Measurements from ENCODE around the gene ZNF546.

Gene ZNF546

GRCh38 chr19:40057166-40057565, 60.3 kb downstream of the ZNF546 start:
- H2AK5ac ChIP-seq (ENCODE audit: low read length) = no peak overlapping the region
- H3K36me3 ChIP-seq (ENCODE audit: control insufficient read depth in 1 of 2, insufficient read depth in 2 of 2, low read length in 2 of 2) = no peaks in the 10 kb centered on the region
- no peak overlapping the region for H2BK5ac ChIP-seq (ENCODE audit: low read depth, low read length, poor library complexity)
- no peak overlapping the region for H4K8ac ChIP-seq (ENCODE audit: low read depth, low read length)
- no CpG with 5 or more reads among the region's 1 CpG for whole genome bisulfite sequencing (ENCODE audit: extremely low coverage, insufficient coverage, insufficient read length)
- no peaks in the 10 kb centered on the region for H3K9me3 ChIP-seq (ENCODE audit: insufficient read depth, low read depth, low read length)
- H2BK120ac ChIP-seq (ENCODE audit: insufficient read depth, low read length, poor library complexity) = no peak overlapping the region
- no peak overlapping the region for H3K27ac ChIP-seq (ENCODE audit: low read depth, low read length)
- no peak overlapping the region for H3K4me2 ChIP-seq (ENCODE audit: low read length)
- H3K4me1 ChIP-seq (ENCODE audit: control insufficient read depth in 1 of 2, insufficient read depth in 2 of 2, low read length in 2 of 2) = peaks cover 2 to 4% of the 10 kb centered on the region in 2 experiments
- H3K27me3 ChIP-seq (ENCODE audit: insufficient read depth, low read length) = no peaks in the 10 kb centered on the region
- no peak overlapping the region for H3K18ac ChIP-seq (ENCODE audit: low read length)
- no peak overlapping the region for H2AFZ ChIP-seq (ENCODE audit: insufficient read depth, low read length, poor library complexity)
- H3K4ac ChIP-seq (ENCODE audit: low read depth, low read length) = no peak overlapping the region
- H4K91ac ChIP-seq (ENCODE audit: low read depth, low read length) = no peak overlapping the region
- no peak overlapping the region for H4K12ac ChIP-seq (ENCODE audit: low read depth, low read length)
- H3K9ac ChIP-seq (ENCODE audit: low read length) = no peak overlapping the region
- H3K79me2 ChIP-seq (ENCODE audit: control insufficient read depth, insufficient read depth, low read length, poor library complexity) = peaks cover 5% of the 10 kb centered on the region
- no peak overlapping the region for H3K23ac ChIP-seq (ENCODE audit: low read length)
- peaks cover 5% of the 10 kb centered on the region for H3K79me1 ChIP-seq (ENCODE audit: low read length)
- DNase-seq = no peak
- no peak overlapping the region for H3K14ac ChIP-seq (ENCODE audit: low read length)
- no peak overlapping the region for H3K4me3 ChIP-seq (ENCODE audit: low read depth, low read length)
- H2BK12ac ChIP-seq (ENCODE audit: low read length) = no peak overlapping the region

- DNase-seq = no peak
- H3K4me3 ChIP-seq (ENCODE audit: low read depth, low read length) = no peak overlapping the region
- no peaks in the 10 kb centered on the region for H3K36me3 ChIP-seq (ENCODE audit: control insufficient read depth in 1 of 2, insufficient read depth in 2 of 2, low read length in 2 of 2)
- H3K14ac ChIP-seq (ENCODE audit: low read length) = no peak overlapping the region
- no peak overlapping the region for H2AK5ac ChIP-seq (ENCODE audit: low read length)
- H3K9ac ChIP-seq (ENCODE audit: low read length) = no peak overlapping the region
- no peak overlapping the region for H2BK120ac ChIP-seq (ENCODE audit: insufficient read depth, low read length, poor library complexity)
- H3K4ac ChIP-seq (ENCODE audit: low read depth, low read length) = no peak overlapping the region
- no peak overlapping the region for H4K8ac ChIP-seq (ENCODE audit: low read depth, low read length)
- no peak overlapping the region for H2BK5ac ChIP-seq (ENCODE audit: low read depth, low read length, poor library complexity)
- H3K9me3 ChIP-seq (ENCODE audit: insufficient read depth, low read depth, low read length) = no peaks in the 10 kb centered on the region
- H3K27me3 ChIP-seq (ENCODE audit: insufficient read depth, low read length) = no peaks in the 10 kb centered on the region
- no CpG with 5 or more reads among the region's 1 CpG for WGBS (ENCODE audit: extremely low coverage, insufficient coverage, insufficient read length)
- H3K23ac ChIP-seq (ENCODE audit: low read length) = no peak overlapping the region
- H4K91ac ChIP-seq (ENCODE audit: low read depth, low read length) = no peak overlapping the region
- no peak overlapping the region for H3K4me2 ChIP-seq (ENCODE audit: low read length)
- H3K4me1 ChIP-seq (ENCODE audit: control insufficient read depth in 1 of 2, insufficient read depth in 2 of 2, low read length in 2 of 2) = peaks cover 2 to 4% of the 10 kb centered on the region in 2 experiments
- peaks cover 5% of the 10 kb centered on the region for H3K79me1 ChIP-seq (ENCODE audit: low read length)
- H2BK12ac ChIP-seq (ENCODE audit: low read length) = no peak overlapping the region
- no peak overlapping the region for H2AFZ ChIP-seq (ENCODE audit: insufficient read depth, low read length, poor library complexity)
- no peak overlapping the region for H4K12ac ChIP-seq (ENCODE audit: low read depth, low read length)
- peaks cover 5% of the 10 kb centered on the region for H3K79me2 ChIP-seq (ENCODE audit: control insufficient read depth, insufficient read depth, low read length, poor library complexity)
- no peak overlapping the region for H3K18ac ChIP-seq (ENCODE audit: low read length)
- no peak overlapping the region for H3K27ac ChIP-seq (ENCODE audit: low read depth, low read length)
Observed at GRCh38 chr19:40059624-40060023, 62.8 kb downstream of the ZNF546 start.

GRCh38 chr19:40070058-40070457, 73.2 kb downstream of the ZNF546 start:
- peaks cover 0 to 11% of the 10 kb centered on the region in 2 experiments for H3K36me3 ChIP-seq (ENCODE audit: control insufficient read depth in 1 of 2, insufficient read depth in 2 of 2, low read length in 2 of 2)
- no peak overlapping the region for H2AK5ac ChIP-seq (ENCODE audit: low read length)

More at GRCh38 chr19:40070058-40070457, 73.2 kb downstream of the ZNF546 start:
- Histone ChIP-seq H3K27me3 (ENCODE audit: insufficient read depth, low read length) (no peaks in the 10 kb centered on the region), H4K8ac (ENCODE audit: low read depth, low read length) (no peak overlapping the region), H2AFZ (ENCODE audit: insufficient read depth, low read length, poor library complexity) (no peak overlapping the region), H3K4me3 (ENCODE audit: low read depth, low read length) (no peak overlapping the region), H3K14ac (ENCODE audit: low read length) (no peak overlapping the region), H3K23ac (ENCODE audit: low read length) (no peak overlapping the region), H3K79me1 (ENCODE audit: low read length) (no peaks in the 10 kb centered on the region), H4K12ac (ENCODE audit: low read depth, low read length) (no peak overlapping the region), H3K4ac (ENCODE audit: low read depth, low read length) (no peak overlapping the region), H2BK12ac (ENCODE audit: low read length) (no peak overlapping the region), H2BK120ac (ENCODE audit: insufficient read depth, low read length, poor library complexity) (no peak overlapping the region), H3K18ac (ENCODE audit: low read length) (no peak overlapping the region), H3K27ac (ENCODE audit: low read depth, low read length) (no peak overlapping the region), H2BK5ac (ENCODE audit: low read depth, low read length, poor library complexity) (no peak overlapping the region), H4K91ac (ENCODE audit: low read depth, low read length) (no peak overlapping the region), H3K79me2 (ENCODE audit: control insufficient read depth, insufficient read depth, low read length, poor library complexity) (no peaks in the 10 kb centered on the region), H3K9ac (ENCODE audit: low read length) (no peak overlapping the region), H3K4me2 (ENCODE audit: low read length) (no peak overlapping the region), H3K9me3 (ENCODE audit: insufficient read depth, low read depth, low read length) (no peaks in the 10 kb centered on the region), H3K4me1 (ENCODE audit: control insufficient read depth in 1 of 2, insufficient read depth in 2 of 2, low read length in 2 of 2) (no peaks in the 10 kb centered on the region)
- no peak for DNase-seq
- no CpG with 5 or more reads among the region's 1 CpG for WGBS (ENCODE audit: extremely low coverage, insufficient coverage, insufficient read length)
